Psoas muscle (tissue), 8 donors: ENCODE results near the gene SYT13. TPM values are rescaled to one million over a fixed set of nuclear protein-coding genes. Genes with fewer than 3 reads are reported as not detected.

Experiments
- ATAC-seq, 4 donors: fragments of 200-7000 bp; cut with Tn5 transposase; one replicate each; pipeline ENCODE4 v1.9.1; 2020; ENCODE audit warnings: moderate library complexity in 3 of 4, mild to moderate bottlenecking in 2 of 4
- DNase-seq, 2 donors: peaks; one replicate each; pipeline ENCODE4 v3.0.0-alpha.2; 2020
- H3K27ac ChIP-seq: fragments of 200-600 bp; one replicate; pipeline ENCODE4 v1.8.0; 2022
- H3K27me3 ChIP-seq, 3 donors: fragments of 200-600 bp in 1 of 3; one replicate each; pipeline versions ENCODE4 v1.6.1 to v1.8.0; 2013 to 2022; ENCODE audit warnings: low read length in 2 of 3, mild to moderate bottlenecking in 2 of 3, moderate library complexity in 1 of 3; ENCODE audit not compliant: insufficient read depth in 3 of 3
- H3K36me3 ChIP-seq, 2 donors: fragments of 200-600 bp in 1 of 2; one replicate each; pipeline versions ENCODE4 v1.6.1 to v1.8.0; 2013 to 2022; ENCODE audit warnings: low read depth in 1 of 2, mild to moderate bottlenecking in 1 of 2, moderate library complexity in 1 of 2; ENCODE audit not compliant: insufficient read depth in 1 of 2
- H3K4me1 ChIP-seq: fragments of 200-600 bp; one replicate; pipeline ENCODE4 v1.8.0; 2022
- H3K4me3 ChIP-seq: fragments of 200-600 bp; one replicate; pipeline ENCODE4 v1.8.0; 2022; ENCODE audit warnings: mild to moderate bottlenecking
- H3K9me3 ChIP-seq: fragments of 200-600 bp; one replicate; pipeline ENCODE4 v1.8.0; 2022
- CTCF ChIP-seq: fragments of 200-600 bp; IDR thresholded peaks from one replicate; pipeline ENCODE4 v1.8.0; 2022; ENCODE audit warnings: antibody characterized with exemption
- WGBS, 3 donors: extraction: QIAGEN DNeasy Blood & Tissue Kit; methylation state at CpG; one replicate each; pipeline versions ENCODE4 v1.1.6 to v1.1.7; 2013; 5-methylcytosine and 5-hydroxymethylcytosine counted together
- intact Hi-C, 2 donors: fragments of 100-400 bp; cut with DNase I; formaldehyde crosslinking; loops; one replicate each; pipeline versions ENCODE4 v1.11.0 to v1.14.2; 2022
- polyA plus RNA-seq, 3 donors: library from polyadenylated mRNA; stranded (reverse); fragments of 200-250 nt; gene quantifications; one replicate each; pipeline ENCODE4 v1.2.3, GENCODE V29; 2013
- total RNA-seq, 4 donors: library from RNA; stranded (reverse); fragmentation: NEBNext Ultra II Directional in 2 of 4; extraction: Animal tissue kit (Norgen Biotek cat#: 25700) in 2 of 4; gene quantifications; one replicate each; pipeline versions ENCODE4 v1.2.1 to v1.2.4, GENCODE V29; 2021 to 2023
- donor health status: healthy with polysubstance abuse.
- donor health status: DM: no; HTN: no; CAD: no; lungs with moderate emphysema.
- donor health status: Bipolar disorder and iron deficiency.
- donor health status: healthy.
- donor health status: DM: yes; HTN: yes; CAD: no.
- donor health status: DM: no; HTN: no; CAD: no.
- donor health status: DM: no; HTN: no; CAD: no.
- donor health status: DM: yes; HTN: yes; CAD: no.

SYT13 gene
- total and polyA plus RNA-seq, 7 donors, result 0.05 to 0.22 (median 0.08) TPM; not detected in 1

GRCh38 chr11:45209000-45209879 lies 76.9 kb downstream of the SYT13 start:
- 65 to 76% (median 66%) methylated on average over 30 to 35 of the region's 35 CpGs for WGBS, 3 donors
- H3K4me1 ChIP-seq, result peaks cover 24% of the 10 kb centered on the region
- intact Hi-C loops, result no loop called here

GRCh38 chr11:45208135-45208534 lies 78.0 kb downstream of the SYT13 start:
- H3K27me3 ChIP-seq, result no peaks in the 10 kb centered on the region
- H3K27ac ChIP-seq, result no peak overlapping the region
- H3K4me3 ChIP-seq, result no peak overlapping the region
- no peak for DNase-seq
- TF ChIP-seq CTCF, result no peak
- H3K36me3 ChIP-seq, result peaks cover 0 to 13% of the 10 kb centered on the region in 2 donors
- intact Hi-C loops, result no loop called here
- peaks cover 16% of the 10 kb centered on the region for H3K4me1 ChIP-seq
- 80 to 87% (median 82%) methylated on average over 8 of the region's 8 CpGs for WGBS, 3 donors
- H3K9me3 ChIP-seq, result no peaks in the 10 kb centered on the region
- no peak for ATAC-seq

More at GRCh38 chr11:45209000-45209879, 76.9 kb downstream of the SYT13 start:
- Histone ChIP-seq H3K36me3 (peaks cover 0 to 13% of the 10 kb centered on the region in 2 donors), H3K4me3 (peak overlapping the region; percentile 37), H3K27me3 (no peaks in the 10 kb centered on the region), H3K27ac (peak overlapping the region; percentile 63), H3K9me3 (no peaks in the 10 kb centered on the region)
- ATAC-seq, result peak in 2 of 4 donors; percentile 3 to 5
- TF ChIP-seq CTCF, result no peak
- DNase-seq, result no peak

- WGBS, 3 donors, result 72 to 82% (median 81%) methylated on average over 7 of the region's 7 CpGs
- ATAC-seq, result no peak
- no peak overlapping the region for H3K4me3 ChIP-seq
- H3K27me3 ChIP-seq, result no peaks in the 10 kb centered on the region
- H3K9me3 ChIP-seq, result no peaks in the 10 kb centered on the region
- DNase-seq, result no peak
- intact Hi-C loops, result no loop called here
- no peak for TF ChIP-seq CTCF
- no peak overlapping the region for H3K27ac ChIP-seq
- peaks cover 0 to 5% of the 10 kb centered on the region in 2 donors for H3K36me3 ChIP-seq
- H3K4me1 ChIP-seq, result peaks cover 16% of the 10 kb centered on the region
Measured at GRCh38 chr11:45205978-45206377, 80.2 kb downstream of the SYT13 start.

- 73 to 81% (median 74%) methylated on average over 8 of the region's 8 CpGs for WGBS, 3 donors
- ATAC-seq (no peak), DNase-seq (no peak)
- Histone ChIP-seq H3K36me3 (peaks cover 0 to 5% of the 10 kb centered on the region in 2 donors), H3K4me3 (no peak overlapping the region), H3K4me1 (peaks cover 8% of the 10 kb centered on the region), H3K27ac (no peak overlapping the region), H3K27me3 (no peaks in the 10 kb centered on the region), H3K9me3 (no peaks in the 10 kb centered on the region)
- no peak for TF ChIP-seq CTCF
- intact Hi-C loops, result no loop called here
Measured at GRCh38 chr11:45204761-45205160, 81.4 kb downstream of the SYT13 start.
